Measurements from ENCODE around the gene CCND2.

DNA sequence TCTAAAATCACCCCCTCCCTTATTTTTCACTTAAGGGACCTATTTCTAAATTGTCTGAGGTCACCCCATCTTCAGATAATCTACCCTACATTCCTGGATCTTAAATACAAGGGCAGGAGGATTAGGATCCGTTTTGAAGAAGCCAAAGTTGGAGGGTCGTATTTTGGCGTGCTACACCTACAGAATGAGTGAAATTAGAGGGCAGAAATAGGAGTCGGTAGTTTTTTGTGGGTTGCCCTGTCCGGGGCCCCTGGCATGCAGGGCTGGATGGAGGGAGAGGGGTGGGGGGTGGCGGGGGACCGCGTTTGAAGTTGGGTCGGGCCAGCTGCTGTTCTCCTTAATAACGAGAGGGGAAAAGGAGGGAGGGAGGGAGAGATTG is 300 bp upstream of the CCND2 start:
- TF ChIP-seq POLR2A (IDR thresholded peaks at IDR 0.05; ENCODE audit: low read depth, low read length) (no peak), TAF1 (IDR thresholded peaks at IDR 0.05; ENCODE audit: borderline replicate concordance, low read depth, low read length) (no peak)

All from GM12892 (cell line).